ENCODE measurements around the gene BLM.

DNA sequence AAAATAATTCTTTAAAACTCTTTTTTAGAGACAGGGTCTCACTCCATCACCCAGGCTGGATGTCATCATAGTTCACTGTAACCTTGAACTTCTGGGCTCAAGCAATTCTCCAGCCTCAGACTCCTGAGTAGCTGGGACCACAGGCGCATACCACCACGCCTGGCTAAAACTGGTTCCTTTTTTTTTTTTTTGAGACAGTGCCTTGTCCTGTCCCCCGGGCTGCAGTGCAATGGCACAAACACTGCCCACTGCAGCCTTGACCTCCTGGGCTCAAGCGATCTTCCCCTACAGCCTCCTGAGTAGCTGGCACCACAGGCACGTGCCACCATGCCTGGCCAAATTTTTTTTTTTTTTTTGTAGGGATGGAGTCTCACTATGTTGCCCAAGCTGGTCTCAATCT is 127.5 kb downstream of the BLM start:
- TF ChIP-seq GATA2 (IDR thresholded peaks at IDR 0.05; ENCODE audit: low read depth, low read length) (no peak), GATA3 (IDR thresholded peaks at IDR 0.05; ENCODE audit: low read depth, low read length) (no peak)

Measured in SH-SY5Y (cell line).